Prostate gland (tissue), 2 donors: ENCODE measurements around the gene ELF3. TPM values are rescaled to one million over a fixed set of nuclear protein-coding genes. Genes with fewer than 3 reads are reported as not detected.

Experiments
- DNase-seq: peaks from one replicate; pipeline ENCODE4 v3.0.0-alpha.2; 2019; ENCODE audit warnings: low spot score
- H3K27ac ChIP-seq, 2 donors: fragments of 200-600 bp; sonication (generic); 2 replicates each; pipeline ENCODE4 v1.5.1; 2017 to 2019
- H3K27me3 ChIP-seq: fragments of 200-600 bp; sonication (generic); replicated peaks from 2 replicates; pipeline ENCODE4 v1.5.1; 2019; ENCODE audit not compliant: insufficient read depth
- H3K36me3 ChIP-seq, 2 donors: fragments of 200-600 bp; sonication (generic); 1 replicate in 1 of 2; 2 replicates in 1 of 2; pipeline versions ENCODE4 v1.5.1 to v1.8.1; 2017 to 2019
- H3K4me1 ChIP-seq: fragments of 200-600 bp; sonication (generic); replicated peaks from 2 replicates; pipeline ENCODE4 v1.5.1; 2019
- H3K4me3 ChIP-seq, 2 donors: fragments of 200-600 bp; sonication (generic); 2 replicates each; pipeline ENCODE4 v1.5.1; 2017 to 2019
- H3K9me3 ChIP-seq: fragments of 200-600 bp; sonication (generic); 2 replicates; pipeline ENCODE4 v1.5.1; 2017
- POLR2A ChIP-seq: fragments of 450-650 bp; IDR thresholded peaks from one replicate; pipeline ENCODE4 v1.6.1; 2016; ENCODE audit warnings: antibody characterized with exemption, mild to moderate bottlenecking
- POLR2AphosphoS5 ChIP-seq: sonication (generic); formaldehyde crosslinking; IDR thresholded peaks from one replicate; pipeline ENCODE4 v1.6.1; 2017; ENCODE audit warnings: antibody characterized with exemption
- WGBS: methylation state at CpG from one replicate; pipeline ENCODE4 v1.1.5; 2018; 5-methylcytosine and 5-hydroxymethylcytosine counted together
- intact Hi-C: fragments of 100-400 bp; cut with DNase I; formaldehyde crosslinking; loops from one replicate; pipeline ENCODE4 v1.14.2; 2022
- total RNA-seq, 2 donors: library from RNA; depleted of rRNA; stranded (reverse); fragments of >200 nt; gene quantifications; one replicate each; pipeline ENCODE4 v1.1.0, GENCODE V29; 2016
- TF ChIP-seq, protein P1 (sequence below), 4 experiments: fragments of 200-600 bp in 2 of 4; fragments of 450-650 bp in 2 of 4; sonication (generic) in 2 of 4; IDR thresholded peaks; 1 replicate in 3 of 4; 2 replicates in 1 of 4; pipeline ENCODE4 v1.5.1; 2016 to 2019; ENCODE audit warnings: antibody characterized with exemption in 4 of 4, mild to moderate bottlenecking in 2 of 4, moderate library complexity in 2 of 4

The ELF3 gene
- total RNA-seq, 2 donors from 2014 or later = 74.4 to 191 TPM

DNA sequence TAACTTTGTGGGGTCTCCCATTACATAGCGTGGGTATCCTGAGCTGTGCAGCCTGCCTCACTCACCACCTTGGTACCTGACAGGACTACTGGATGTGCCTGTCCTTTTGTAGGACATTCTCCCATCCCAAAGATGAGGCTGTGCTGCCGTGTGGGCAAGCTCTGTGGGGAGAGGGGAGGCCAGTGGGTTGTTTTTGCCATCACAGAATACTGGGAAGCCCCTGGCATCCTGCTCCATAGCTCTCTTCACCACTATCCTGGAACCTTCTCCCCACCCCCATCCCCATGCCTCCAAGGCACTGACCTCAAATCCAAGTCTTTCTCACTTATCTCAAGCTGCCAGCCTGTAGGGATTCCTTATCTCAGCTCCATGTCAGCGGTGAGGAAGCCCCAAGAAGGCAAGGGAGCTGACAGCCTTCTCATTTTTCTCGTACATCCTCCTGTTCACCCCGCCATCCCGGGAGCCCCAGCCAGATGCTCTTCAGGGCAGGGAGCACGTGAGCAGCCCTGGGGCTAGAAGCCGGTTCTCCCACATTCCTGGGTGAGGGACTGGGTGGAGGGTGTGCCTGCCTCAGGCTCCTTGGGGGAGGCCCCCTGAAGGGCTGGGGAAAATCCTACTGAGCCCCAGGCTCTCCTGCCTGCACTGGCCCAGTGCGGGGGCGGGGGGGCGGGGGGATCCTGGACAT, 2.4 kb upstream of the ELF3 start:
- peak; percentile 85 for DNase-seq
- H3K36me3 ChIP-seq = peaks cover 6 to 9% of the 10 kb centered on the region in 2 donors
- TF ChIP-seq, protein P1, sequence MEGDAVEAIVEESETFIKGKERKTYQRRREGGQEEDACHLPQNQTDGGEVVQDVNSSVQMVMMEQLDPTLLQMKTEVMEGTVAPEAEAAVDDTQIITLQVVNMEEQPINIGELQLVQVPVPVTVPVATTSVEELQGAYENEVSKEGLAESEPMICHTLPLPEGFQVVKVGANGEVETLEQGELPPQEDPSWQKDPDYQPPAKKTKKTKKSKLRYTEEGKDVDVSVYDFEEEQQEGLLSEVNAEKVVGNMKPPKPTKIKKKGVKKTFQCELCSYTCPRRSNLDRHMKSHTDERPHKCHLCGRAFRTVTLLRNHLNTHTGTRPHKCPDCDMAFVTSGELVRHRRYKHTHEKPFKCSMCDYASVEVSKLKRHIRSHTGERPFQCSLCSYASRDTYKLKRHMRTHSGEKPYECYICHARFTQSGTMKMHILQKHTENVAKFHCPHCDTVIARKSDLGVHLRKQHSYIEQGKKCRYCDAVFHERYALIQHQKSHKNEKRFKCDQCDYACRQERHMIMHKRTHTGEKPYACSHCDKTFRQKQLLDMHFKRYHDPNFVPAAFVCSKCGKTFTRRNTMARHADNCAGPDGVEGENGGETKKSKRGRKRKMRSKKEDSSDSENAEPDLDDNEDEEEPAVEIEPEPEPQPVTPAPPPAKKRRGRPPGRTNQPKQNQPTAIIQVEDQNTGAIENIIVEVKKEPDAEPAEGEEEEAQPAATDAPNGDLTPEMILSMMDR (IDR thresholded peaks at IDR 0.05) = no peak
- TF ChIP-seq POLR2AphosphoS5 (peak; percentile 83), POLR2A (no peak)
- no peaks in the 10 kb centered on the region for H3K9me3 ChIP-seq
- peak overlapping the region in 1 of 2 donors; percentile 5 for H3K4me3 ChIP-seq
- H3K27me3 ChIP-seq = no peaks in the 10 kb centered on the region
- H3K4me1 ChIP-seq = peaks cover 13% of the 10 kb centered on the region
- H3K27ac ChIP-seq = peak overlapping the region; percentile 70 to 91
- 19% methylated on average over 11 of the region's 11 CpGs for WGBS
- intact Hi-C loops = no loop called here

DNA sequence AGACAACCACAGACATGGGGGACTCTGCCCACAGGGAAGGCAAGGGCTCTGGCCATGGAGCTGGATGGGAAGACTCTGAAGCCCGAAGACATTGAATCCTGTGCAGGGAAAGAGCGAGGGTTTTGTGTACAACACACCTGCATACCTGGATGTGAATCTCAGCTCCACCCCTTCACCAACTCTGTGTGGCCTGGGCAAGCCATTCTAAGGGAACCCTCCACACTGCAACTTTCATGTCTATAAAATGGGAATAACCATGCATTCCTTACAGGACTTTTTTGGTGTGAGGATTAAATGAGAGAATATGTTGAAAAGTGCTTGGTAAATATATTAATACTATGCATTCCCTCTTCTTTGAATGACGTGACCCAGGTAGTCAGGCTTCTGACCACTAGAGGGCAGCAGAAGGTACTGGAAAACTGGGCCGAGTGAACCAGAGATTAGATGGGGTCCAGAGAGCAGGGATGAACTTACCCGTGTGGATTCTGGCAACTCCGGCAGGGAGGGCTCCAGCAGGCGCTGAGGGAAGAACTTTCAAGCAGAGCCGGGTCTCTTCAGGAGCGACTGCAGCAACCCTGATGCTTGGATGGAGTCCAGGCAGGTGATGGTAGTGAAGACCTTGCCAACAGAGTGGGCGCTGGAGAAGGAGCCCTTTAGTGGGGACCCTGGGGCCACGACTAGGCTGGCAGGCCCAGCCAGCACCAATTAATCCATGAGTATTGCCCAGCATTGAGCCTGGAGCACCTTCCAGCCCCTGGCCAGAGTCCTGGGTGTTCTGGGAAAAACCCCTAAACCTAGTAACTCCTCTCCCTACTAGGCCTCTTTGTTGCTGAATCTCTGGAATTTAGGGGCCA, 834 bp upstream of the ELF3 start:
- Histone ChIP-seq H3K27me3 (no peaks in the 10 kb centered on the region), H3K36me3 (peaks cover 2 to 3% of the 10 kb centered on the region in 2 donors), H3K4me3 (peak overlapping the region in 1 of 2 donors; percentile 52), H3K9me3 (no peaks in the 10 kb centered on the region), H3K4me1 (peaks cover 13% of the 10 kb centered on the region), H3K27ac (peak overlapping the region; percentile 91)
- DNase-seq = peak; percentile 90
- 9% methylated on average over 11 of the region's 11 CpGs for WGBS
- intact Hi-C loops = loop anchor here (1.0 to 10.0 kb wide), 2 partner anchors 105 to 126 kb away; no protein-coding TSS in a partner anchor
- no peak for TF ChIP-seq POLR2A
- TF ChIP-seq, protein P1 (IDR thresholded peaks at IDR 0.05) = peak; percentile 79 to 96 (median 96)
- peak; percentile 76 for TF ChIP-seq POLR2AphosphoS5

DNA sequence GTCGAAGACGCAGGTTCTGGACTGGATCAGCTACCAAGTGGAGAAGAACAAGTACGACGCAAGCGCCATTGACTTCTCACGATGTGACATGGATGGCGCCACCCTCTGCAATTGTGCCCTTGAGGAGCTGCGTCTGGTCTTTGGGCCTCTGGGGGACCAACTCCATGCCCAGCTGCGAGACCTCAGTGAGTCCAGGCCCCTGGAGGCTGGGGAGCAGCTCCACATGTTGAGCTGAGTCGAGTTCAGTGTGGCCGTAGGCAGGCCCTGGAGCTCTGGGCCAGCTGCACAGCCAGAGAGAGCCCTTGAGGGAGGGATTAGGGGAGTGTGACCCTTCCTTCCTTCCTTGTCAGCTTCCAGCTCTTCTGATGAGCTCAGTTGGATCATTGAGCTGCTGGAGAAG, 1.6 kb downstream of the ELF3 start:
- no peaks in the 10 kb centered on the region for H3K9me3 ChIP-seq
- WGBS = 88% methylated on average over 11 of the region's 11 CpGs
- H3K27ac ChIP-seq = peak overlapping the region; percentile 91
- H3K4me3 ChIP-seq = peak overlapping the region; percentile 45 to 52
- peaks cover 18% of the 10 kb centered on the region for H3K4me1 ChIP-seq
- H3K27me3 ChIP-seq = no peaks in the 10 kb centered on the region
- TF ChIP-seq, protein P1 (IDR thresholded peaks at IDR 0.05) = no peak
- TF ChIP-seq POLR2AphosphoS5 = no peak
- TF ChIP-seq POLR2A = peak; percentile 4
- no peaks in the 10 kb centered on the region for H3K36me3 ChIP-seq
- no peak for DNase-seq
- intact Hi-C loops = loop anchor here (10.0 kb wide), 1 partner anchor 103 kb away; no protein-coding TSS in a partner anchor

DNA sequence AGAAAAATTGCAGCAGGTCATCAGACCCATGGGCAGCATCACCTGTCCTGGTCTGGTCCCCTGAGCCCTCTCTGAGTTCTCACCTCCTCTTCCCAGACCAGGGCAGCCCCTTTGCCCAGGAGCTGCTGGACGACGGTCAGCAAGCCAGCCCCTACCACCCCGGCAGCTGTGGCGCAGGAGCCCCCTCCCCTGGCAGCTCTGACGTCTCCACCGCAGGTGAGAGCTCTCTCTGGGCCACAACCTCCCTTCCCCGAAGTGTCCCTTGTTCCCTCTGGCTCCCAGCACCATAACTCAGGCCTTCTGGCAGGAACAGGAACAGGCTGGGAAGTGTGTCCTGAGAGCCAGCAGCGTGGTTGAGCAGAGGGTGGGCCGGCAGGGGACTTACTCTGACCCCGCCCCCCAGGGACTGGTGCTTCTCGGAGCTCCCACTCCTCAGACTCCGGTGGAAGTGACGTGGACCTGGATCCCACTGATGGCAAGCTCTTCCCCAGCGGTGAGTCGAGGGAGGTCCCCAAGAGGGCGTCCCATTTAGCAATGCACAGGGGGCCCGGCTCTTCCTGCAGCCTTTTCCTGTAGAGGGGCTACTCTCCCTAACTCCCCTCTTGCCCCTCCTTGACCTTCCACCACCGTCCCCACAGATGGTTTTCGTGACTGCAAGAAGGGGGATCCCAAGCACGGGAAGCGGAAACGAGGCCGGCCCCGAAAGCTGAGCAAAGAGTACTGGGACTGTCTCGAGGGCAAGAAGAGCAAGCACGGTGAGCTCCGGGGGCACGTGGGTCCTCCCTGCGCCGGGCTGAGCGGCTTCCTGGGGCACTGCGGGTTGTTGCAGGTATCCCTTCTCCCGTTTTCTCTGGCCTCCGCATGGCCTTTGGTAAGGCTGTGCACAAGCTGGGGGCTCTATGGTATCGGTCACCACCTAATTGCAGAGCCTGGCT, 2.4 kb downstream of the ELF3 start:
- intact Hi-C loops = loop anchor here (10.0 kb wide), 1 partner anchor 102 kb away; no protein-coding TSS in a partner anchor
- Histone ChIP-seq H3K9me3 (no peaks in the 10 kb centered on the region), H3K4me3 (peak overlapping the region; percentile 45 to 52), H3K4me1 (peaks cover 18% of the 10 kb centered on the region), H3K27me3 (no peaks in the 10 kb centered on the region), H3K36me3 (no peaks in the 10 kb centered on the region), H3K27ac (peak overlapping the region; percentile 91)
- no peak for DNase-seq
- peak; percentile 14 for TF ChIP-seq POLR2A
- no peak for TF ChIP-seq POLR2AphosphoS5
- 74% methylated on average over 34 of the region's 35 CpGs for WGBS
